K562 (cell line): Measurements from ENCODE around the gene NLRP4.

Experiments
- CEBPG ChIP-seq, 3 experiments: fragments of 200-800 bp in 1 of 3; sonication (Bioruptor generic) in 1 of 3; sonication (generic) in 1 of 3; formaldehyde crosslinking in 1 of 3; IDR thresholded peaks in 2 of 3; conservative IDR thresholded peaks in 1 of 3; 2 replicates each; pipeline versions ENCODE4 v1.6.1 to v1.8.0; 2016 to 2022; ENCODE audit warnings: missing compliant biosample characterization in 2 of 3, missing genetic modification characterization in 2 of 3, mild to moderate bottlenecking in 1 of 3, missing genetic modification reagents in 1 of 3
- EZH2 ChIP-seq: IDR thresholded peaks from 2 replicates; pipeline ENCODE4 v1.6.1; 2012; ENCODE audit warnings: low read depth, mild to moderate bottlenecking, inconsistent platforms, low read length, borderline replicate concordance
- MED1 ChIP-seq: sonication (generic); formaldehyde crosslinking; IDR thresholded peaks from 2 replicates; pipeline ENCODE4 v1.8.1; 2023; ENCODE audit warnings: missing genetic modification reagents, borderline replicate concordance
- SREBF2 ChIP-seq: sonication (generic); formaldehyde crosslinking; IDR thresholded peaks from 2 replicates; pipeline ENCODE4 v1.4.0; 2020; ENCODE audit warnings: mild to moderate bottlenecking, missing genetic modification reagents
- ZNF140 ChIP-seq: fragments of 250-450 bp; sonication (Bioruptor Pico); IDR thresholded peaks from 2 replicates; pipeline ENCODE4 v1.8.0; 2021; ENCODE audit warnings: moderate library complexity, mild to moderate bottlenecking, inconsistent platforms
- TF ChIP-seq, protein P1 (sequence below): fragments of 450-650 bp; IDR thresholded peaks from 2 replicates; pipeline ENCODE4 v1.6.1; 2016; ENCODE audit warnings: mild to moderate bottlenecking

DNA sequence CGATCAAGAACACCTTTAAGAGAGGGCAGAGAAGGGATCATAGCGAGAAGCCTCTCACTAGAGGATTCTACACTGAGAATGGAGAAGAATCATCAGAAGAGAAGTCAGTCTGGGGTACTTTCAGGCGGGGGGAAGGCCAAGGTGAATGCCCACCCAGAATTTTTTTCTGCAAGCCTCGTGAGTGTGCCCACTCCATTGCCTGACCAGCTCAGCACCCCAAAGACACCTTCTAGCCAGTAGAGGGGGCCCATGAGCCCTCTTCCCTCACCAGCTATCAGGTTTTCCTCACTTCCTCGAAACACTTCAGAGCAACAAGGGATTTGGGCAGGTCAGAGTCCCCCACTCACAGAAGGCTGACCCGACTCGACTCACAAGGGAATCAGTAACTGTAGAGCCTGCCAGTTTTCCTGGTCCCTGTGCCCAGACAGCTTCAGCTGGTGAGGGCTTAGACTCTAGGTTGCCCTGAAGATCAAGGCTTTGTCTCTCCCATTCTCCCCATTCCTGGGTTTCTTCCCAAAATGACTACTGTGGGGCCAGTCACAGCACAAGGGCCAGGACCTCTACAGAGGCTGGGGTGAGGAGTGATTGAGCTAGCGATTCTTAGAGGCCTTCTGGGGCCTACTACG lies 77.4 kb downstream of the NLRP4 start:
- no peak for TF ChIP-seq MED1
- TF ChIP-seq, protein P1, sequence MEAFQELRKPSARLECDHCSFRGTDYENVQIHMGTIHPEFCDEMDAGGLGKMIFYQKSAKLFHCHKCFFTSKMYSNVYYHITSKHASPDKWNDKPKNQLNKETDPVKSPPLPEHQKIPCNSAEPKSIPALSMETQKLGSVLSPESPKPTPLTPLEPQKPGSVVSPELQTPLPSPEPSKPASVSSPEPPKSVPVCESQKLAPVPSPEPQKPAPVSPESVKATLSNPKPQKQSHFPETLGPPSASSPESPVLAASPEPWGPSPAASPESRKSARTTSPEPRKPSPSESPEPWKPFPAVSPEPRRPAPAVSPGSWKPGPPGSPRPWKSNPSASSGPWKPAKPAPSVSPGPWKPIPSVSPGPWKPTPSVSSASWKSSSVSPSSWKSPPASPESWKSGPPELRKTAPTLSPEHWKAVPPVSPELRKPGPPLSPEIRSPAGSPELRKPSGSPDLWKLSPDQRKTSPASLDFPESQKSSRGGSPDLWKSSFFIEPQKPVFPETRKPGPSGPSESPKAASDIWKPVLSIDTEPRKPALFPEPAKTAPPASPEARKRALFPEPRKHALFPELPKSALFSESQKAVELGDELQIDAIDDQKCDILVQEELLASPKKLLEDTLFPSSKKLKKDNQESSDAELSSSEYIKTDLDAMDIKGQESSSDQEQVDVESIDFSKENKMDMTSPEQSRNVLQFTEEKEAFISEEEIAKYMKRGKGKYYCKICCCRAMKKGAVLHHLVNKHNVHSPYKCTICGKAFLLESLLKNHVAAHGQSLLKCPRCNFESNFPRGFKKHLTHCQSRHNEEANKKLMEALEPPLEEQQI: no peak
- TF ChIP-seq SREBF2: no peak
- no peak for TF ChIP-seq EZH2
- TF ChIP-seq CEBPG (CRISPR knock-in tag; IDR thresholded peaks at IDR 0.05): no peak
- no peak for TF ChIP-seq CEBPG (tag; conservative IDR thresholded peaks at IDR 0.05 in 1 of 2, IDR thresholded peaks at IDR 0.05 in 1 of 2)
- TF ChIP-seq ZNF140 (CRISPR knock-in tag): no peak
